A673 (cell line): ENCODE results near the gene PBX1. TPM values are rescaled to one million over a fixed set of nuclear protein-coding genes. Genes with fewer than 3 reads are reported as not detected.

Experiments
- BruUV-seq: library from RNA; stranded (reverse); fragments of 400-500 nt; replicated peaks from 2 replicates; lab custom pipeline; 2021; lab: Mats Ljungman, UMichigan
- CTCF ChIA-PET: fragments of 300-600 bp; sonication (Branson Sonifier 250); formaldehyde crosslinking; loops from one replicate; lab custom pipeline; 2022; ENCODE audit warnings: antibody characterized with exemption; lab: Charles Lee
- POLR2A ChIA-PET: fragments of 300-600 bp; sonication (Branson Sonifier 250); formaldehyde crosslinking; loops from one replicate; lab custom pipeline; 2022; ENCODE audit warnings: antibody characterized with exemption; ENCODE audit not compliant: low non-redundant PET; lab: Charles Lee
- DNase-seq: peaks from one replicate; pipeline ENCODE4 v3.0.0-alpha.2; 2015; ENCODE audit warnings: low spot score
- H3K27ac ChIP-seq: fragments of 200-600 bp; sonication (generic); 2 replicates; pipeline ENCODE4 v1.5.1; 2016; ENCODE audit warnings: mixed run types, low read depth, mild to moderate bottlenecking, mixed read lengths, antibody characterized with exemption, low read length; ENCODE audit not compliant: poor library complexity, severe bottlenecking
- H3K27me3 ChIP-seq: fragments of 200-600 bp; sonication (generic); replicated peaks from 2 replicates; pipeline ENCODE4 v1.6.1; 2017; ENCODE audit warnings: mixed run types, low read depth, mild to moderate bottlenecking, mixed read lengths, antibody characterized with exemption, low read length; ENCODE audit not compliant: insufficient read depth, poor library complexity
- H3K36me3 ChIP-seq: fragments of 200-600 bp; sonication (generic); 2 replicates; pipeline ENCODE4 v1.6.1; 2016; ENCODE audit warnings: mixed run types, mild to moderate bottlenecking, mixed read lengths, antibody characterized with exemption, low read length; ENCODE audit not compliant: insufficient read depth, poor library complexity, severe bottlenecking
- H3K4me1 ChIP-seq: fragments of 200-600 bp; sonication (generic); 2 replicates; pipeline ENCODE4 v1.6.1; 2017; ENCODE audit warnings: mixed run types, mild to moderate bottlenecking, mixed read lengths, antibody characterized with exemption, low read length; ENCODE audit not compliant: insufficient read depth, poor library complexity, severe bottlenecking
- H3K4me3 ChIP-seq: fragments of 200-600 bp; sonication (generic); 2 replicates; pipeline ENCODE4 v1.5.1; 2016; ENCODE audit warnings: low read depth, mixed run types, mild to moderate bottlenecking, mixed read lengths, low read length; ENCODE audit not compliant: poor library complexity, severe bottlenecking
- H3K9me3 ChIP-seq: fragments of 200-600 bp; sonication (generic); 2 replicates; pipeline ENCODE4 v1.6.1; 2016; ENCODE audit warnings: mixed run types, low read depth, mild to moderate bottlenecking, mixed read lengths, antibody characterized with exemption, low read length; ENCODE audit not compliant: poor library complexity, severe bottlenecking
- EZH2 ChIP-seq: fragments of 200-600 bp; sonication (generic); IDR thresholded peaks from 2 replicates; pipeline ENCODE4 v1.6.1; 2017; ENCODE audit warnings: borderline replicate concordance, low read depth, mild to moderate bottlenecking, mixed read lengths, antibody characterized with exemption, low read length; ENCODE audit not compliant: poor library complexity, severe bottlenecking
- intact Hi-C: fragments of 100-400 bp; cut with micrococcal nuclease; formaldehyde crosslinking; loops from one replicate; pipeline ENCODE4 v1.10.0; 2022; ENCODE audit not compliant: unreplicated experiment
- total RNA-seq: library from RNA; stranded (reverse); gene quantifications from 2 replicates; pipeline ENCODE4 v1.2.3, GENCODE V29; 2021
- TF ChIP-seq, protein P1 (sequence below): fragments of 300-800, 200-600 bp; sonication (generic); conservative IDR thresholded peaks from 2 replicates; pipeline ENCODE4 v1.5.1; 2017; ENCODE audit warnings: low read depth, mild to moderate bottlenecking, antibody characterized with exemption, low read length, moderate library complexity, mixed read lengths

The PBX1 gene
- total RNA-seq, 1 experiment from 2014 or later, result 51.5 TPM

DNA sequence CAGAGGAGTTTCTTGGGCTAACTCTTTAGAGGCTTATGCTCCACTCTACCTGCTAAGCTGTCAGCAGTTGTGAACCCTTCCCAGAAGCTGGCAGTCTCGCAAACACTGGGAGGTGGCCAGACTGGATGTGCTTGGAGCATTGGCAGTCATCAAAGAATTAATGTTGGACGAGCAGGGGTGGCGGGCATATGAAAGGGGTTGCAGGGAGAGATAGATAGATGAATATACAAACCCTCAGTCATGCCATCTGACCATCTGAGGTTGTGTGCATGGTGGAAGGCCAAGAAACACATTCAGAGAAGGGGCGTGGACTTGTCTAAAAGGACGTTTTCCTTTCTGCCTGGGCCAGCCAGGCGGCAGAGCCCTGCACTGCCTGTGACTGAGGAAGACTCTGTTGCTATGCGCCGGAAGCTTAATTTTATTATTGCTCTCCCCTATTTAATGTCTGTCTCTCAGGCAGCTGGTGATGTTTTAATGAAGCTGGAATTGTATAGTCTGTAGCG lies 164.4 kb downstream of the PBX1 start:
- Histone ChIP-seq H3K9me3 (no peaks in the 10 kb centered on the region), H3K27me3 (no peaks in the 10 kb centered on the region), H3K36me3 (no peaks in the 10 kb centered on the region), H3K27ac (no peak overlapping the region), H3K4me3 (no peak overlapping the region), H3K4me1 (peaks cover 4% of the 10 kb centered on the region)
- ChIA-PET CTCF (interaction anchor here (0.6 kb wide), 1 partner anchor 16 kb away, joined by 5 read pairs; no protein-coding TSS in a partner anchor), POLR2A (no interaction called here)
- no TSS peak for BruUV-seq
- intact Hi-C loops, result no loop called here
- DNase-seq, result no peak
- TF ChIP-seq, protein P1, sequence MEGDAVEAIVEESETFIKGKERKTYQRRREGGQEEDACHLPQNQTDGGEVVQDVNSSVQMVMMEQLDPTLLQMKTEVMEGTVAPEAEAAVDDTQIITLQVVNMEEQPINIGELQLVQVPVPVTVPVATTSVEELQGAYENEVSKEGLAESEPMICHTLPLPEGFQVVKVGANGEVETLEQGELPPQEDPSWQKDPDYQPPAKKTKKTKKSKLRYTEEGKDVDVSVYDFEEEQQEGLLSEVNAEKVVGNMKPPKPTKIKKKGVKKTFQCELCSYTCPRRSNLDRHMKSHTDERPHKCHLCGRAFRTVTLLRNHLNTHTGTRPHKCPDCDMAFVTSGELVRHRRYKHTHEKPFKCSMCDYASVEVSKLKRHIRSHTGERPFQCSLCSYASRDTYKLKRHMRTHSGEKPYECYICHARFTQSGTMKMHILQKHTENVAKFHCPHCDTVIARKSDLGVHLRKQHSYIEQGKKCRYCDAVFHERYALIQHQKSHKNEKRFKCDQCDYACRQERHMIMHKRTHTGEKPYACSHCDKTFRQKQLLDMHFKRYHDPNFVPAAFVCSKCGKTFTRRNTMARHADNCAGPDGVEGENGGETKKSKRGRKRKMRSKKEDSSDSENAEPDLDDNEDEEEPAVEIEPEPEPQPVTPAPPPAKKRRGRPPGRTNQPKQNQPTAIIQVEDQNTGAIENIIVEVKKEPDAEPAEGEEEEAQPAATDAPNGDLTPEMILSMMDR, result no peak
- no peak for TF ChIP-seq EZH2

DNA sequence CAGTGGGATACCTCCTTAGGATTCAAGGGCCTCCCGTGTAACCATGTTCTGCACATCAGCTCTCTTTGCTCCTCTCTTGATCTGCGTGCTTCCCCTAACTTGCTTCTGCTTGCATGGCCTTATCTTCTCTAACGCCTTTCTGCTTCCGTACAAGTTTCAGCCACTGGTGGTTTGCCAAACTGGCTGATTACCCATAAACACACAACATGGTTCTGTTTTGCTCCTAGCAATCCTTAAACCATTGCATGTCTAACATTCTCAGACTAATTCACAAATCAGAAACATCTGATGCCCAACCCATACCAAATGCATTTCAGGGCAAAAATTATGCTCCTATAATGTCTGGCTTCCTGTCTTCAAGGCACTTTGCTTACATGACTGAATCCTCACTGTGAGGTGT lies 166.4 kb downstream of the PBX1 start:
- ChIA-PET CTCF (no interaction called here), POLR2A (no interaction called here)
- Histone ChIP-seq H3K27me3 (no peaks in the 10 kb centered on the region), H3K4me1 (peaks cover 16% of the 10 kb centered on the region), H3K36me3 (no peaks in the 10 kb centered on the region), H3K27ac (no peak overlapping the region), H3K4me3 (no peak overlapping the region), H3K9me3 (no peaks in the 10 kb centered on the region)
- intact Hi-C loops, result no loop called here
- no TSS peak for BruUV-seq
- no peak for TF ChIP-seq EZH2
- TF ChIP-seq, protein P1, result no peak
- DNase-seq, result peak; percentile 16

DNA sequence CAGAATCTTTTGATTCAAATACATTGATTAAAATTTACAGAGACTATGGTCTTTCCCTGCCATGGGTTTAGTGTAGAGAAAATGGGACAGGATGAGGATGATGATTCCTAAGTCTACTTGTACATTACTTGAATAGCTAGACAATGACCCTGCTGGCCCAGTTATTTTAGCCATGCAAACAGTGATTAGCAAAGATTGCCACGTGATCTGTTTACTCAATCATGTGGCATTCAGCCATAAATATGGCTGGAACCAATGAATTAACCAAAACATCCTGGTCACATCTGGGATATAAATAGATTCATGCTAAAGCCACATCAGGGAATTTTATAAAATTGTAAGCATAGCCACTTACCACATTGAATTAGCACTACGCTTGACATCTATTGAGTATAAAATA lies 167.3 kb downstream of the PBX1 start:
- Histone ChIP-seq H3K9me3 (no peaks in the 10 kb centered on the region), H3K4me3 (no peak overlapping the region), H3K4me1 (peaks cover 16% of the 10 kb centered on the region), H3K27me3 (no peaks in the 10 kb centered on the region), H3K36me3 (no peaks in the 10 kb centered on the region), H3K27ac (no peak overlapping the region)
- intact Hi-C loops, result no loop called here
- no peak for TF ChIP-seq EZH2
- TF ChIP-seq, protein P1, result no peak
- POLR2A ChIA-PET, result no interaction called here
- no peak for DNase-seq
- CTCF ChIA-PET, result no interaction called here
- no TSS peak for BruUV-seq
